PC-9 (cell line): Measurements from ENCODE around the gene NSMCE1.

Source experiments
- EZH2 ChIP-seq: fragments of 200-600 bp; sonication (generic); IDR thresholded peaks from 2 replicates; pipeline ENCODE4 v1.8.0; 2017; ENCODE audit warnings: antibody characterized with exemption, low read depth
- TF ChIP-seq, protein P1 (sequence below): fragments of 200-600 bp; sonication (generic); conservative IDR thresholded peaks from 2 replicates; pipeline ENCODE4 v1.6.1; 2017; ENCODE audit warnings: mixed run types, antibody characterized with exemption, mild to moderate bottlenecking, moderate library complexity

DNA sequence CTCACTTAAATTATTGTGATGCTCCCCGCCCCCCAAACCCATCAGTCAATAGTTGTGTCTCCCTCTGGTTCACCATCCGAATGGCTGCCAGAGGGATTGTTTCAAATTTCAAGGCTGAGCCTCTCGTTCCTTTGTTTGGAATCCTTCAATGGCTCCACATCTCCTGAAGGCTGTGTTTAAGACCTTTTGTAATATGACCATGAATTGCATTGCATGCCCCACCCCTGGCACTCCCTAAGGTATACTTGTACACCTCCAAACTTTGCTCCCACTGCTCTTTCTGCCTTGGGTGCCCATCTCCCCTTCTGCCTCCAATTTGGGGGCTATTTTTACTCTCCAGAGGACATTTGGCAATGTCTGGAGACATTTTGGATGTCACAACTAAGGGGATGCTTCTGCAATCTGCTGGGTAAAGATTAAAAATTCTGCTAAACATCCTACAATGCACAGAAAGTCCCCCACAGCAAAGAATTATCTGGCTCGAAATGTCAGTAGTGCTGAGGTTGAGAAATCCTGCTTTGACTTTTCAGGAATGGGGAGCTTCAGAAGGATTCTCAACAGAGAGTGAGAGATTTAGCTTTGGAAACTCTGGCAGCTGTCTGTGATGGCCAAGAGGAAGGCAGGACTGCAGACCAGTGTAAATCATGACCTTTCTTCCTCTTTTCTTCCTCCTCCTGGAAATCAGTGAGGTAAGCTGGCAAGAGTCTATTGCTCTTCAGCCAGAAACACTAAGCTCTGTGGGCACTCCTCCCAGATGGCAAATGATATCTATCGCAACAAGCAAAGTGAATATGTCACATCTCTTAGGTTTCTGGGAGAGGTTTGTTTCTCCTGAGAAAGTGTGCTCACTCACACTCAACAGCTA, 36.5 kb upstream of the NSMCE1 start:
- TF ChIP-seq, protein P1, sequence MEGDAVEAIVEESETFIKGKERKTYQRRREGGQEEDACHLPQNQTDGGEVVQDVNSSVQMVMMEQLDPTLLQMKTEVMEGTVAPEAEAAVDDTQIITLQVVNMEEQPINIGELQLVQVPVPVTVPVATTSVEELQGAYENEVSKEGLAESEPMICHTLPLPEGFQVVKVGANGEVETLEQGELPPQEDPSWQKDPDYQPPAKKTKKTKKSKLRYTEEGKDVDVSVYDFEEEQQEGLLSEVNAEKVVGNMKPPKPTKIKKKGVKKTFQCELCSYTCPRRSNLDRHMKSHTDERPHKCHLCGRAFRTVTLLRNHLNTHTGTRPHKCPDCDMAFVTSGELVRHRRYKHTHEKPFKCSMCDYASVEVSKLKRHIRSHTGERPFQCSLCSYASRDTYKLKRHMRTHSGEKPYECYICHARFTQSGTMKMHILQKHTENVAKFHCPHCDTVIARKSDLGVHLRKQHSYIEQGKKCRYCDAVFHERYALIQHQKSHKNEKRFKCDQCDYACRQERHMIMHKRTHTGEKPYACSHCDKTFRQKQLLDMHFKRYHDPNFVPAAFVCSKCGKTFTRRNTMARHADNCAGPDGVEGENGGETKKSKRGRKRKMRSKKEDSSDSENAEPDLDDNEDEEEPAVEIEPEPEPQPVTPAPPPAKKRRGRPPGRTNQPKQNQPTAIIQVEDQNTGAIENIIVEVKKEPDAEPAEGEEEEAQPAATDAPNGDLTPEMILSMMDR, result no peak
- no peak for TF ChIP-seq EZH2
